GM18858 (cell line): ENCODE results near the gene PRKG1.
A peak's percentile ranks its signal among the peaks of the same experiment; 100 is the strongest.
"Not testable (repeated sequence)": the region's sequence is repeated elsewhere in the genome, so short reads cannot be mapped to it uniquely, and the experiment has no call there.

ENCODE experiments used
- ATAC-seq: cut with Tn5 transposase; IDR thresholded peaks from one replicate; pipeline ENCODE4 v1.9.1; 2021; ENCODE audit not compliant: unreplicated experiment

PRKG1 gene

DNA sequence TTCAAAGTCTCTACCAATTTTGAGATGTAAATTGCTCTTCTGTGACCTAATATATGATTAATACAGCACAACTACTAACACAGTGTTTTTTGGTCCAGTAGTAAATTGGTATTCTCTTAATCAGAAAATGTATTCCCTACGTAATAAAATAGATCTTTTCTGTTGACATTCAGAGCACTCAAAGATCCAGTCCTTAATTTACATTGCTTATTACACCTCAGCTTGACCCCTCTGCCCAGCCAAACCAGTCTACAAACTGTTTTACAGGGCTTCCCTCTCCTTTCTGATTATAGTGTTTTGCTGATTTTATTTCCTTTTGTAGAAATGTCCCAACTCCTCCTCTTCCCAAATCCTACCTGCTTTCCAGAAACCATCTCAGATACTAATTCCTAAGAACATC lies 293.4 kb downstream of the PRKG1 start:
- no peak for ATAC-seq

DNA sequence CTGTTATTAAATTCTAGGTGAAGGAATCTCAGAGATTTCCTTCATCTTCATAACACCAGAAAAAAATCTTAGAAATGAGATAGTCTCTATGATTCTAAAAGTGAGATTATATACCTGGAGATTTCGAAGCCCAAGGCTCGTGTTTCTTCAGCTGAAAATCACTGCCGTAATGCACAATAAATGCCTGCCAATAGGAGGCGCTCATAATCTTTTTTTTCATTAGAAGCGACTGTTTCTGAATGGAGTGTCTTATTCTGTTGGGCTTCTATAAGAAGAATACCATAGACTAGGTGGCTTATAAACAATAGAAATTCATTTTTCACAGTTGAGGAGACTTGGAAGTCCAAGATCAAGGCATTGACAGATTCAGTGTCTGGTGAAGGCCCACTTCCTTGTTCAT lies 294.7 kb downstream of the PRKG1 start:
- no peak for ATAC-seq

DNA sequence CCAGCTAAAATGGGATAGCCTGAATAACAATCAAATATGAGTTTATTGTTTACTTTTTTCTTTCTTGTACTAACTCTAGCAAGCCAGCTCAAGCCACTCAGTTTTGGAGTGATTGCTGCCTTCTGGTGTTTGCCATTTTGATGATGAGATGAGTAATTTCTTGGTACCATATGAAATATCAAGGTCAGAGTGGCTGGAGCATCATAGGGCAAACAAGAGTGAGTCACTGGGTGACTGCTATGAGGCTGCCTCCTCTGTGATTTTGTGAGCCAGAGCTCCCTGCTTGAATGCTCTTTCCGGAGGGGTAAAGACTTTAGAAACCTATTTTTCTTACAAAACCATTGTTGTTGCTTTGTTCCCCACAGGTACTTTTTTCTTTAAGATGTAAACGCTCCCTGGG lies 295.6 kb downstream of the PRKG1 start:
- no peak for ATAC-seq

DNA sequence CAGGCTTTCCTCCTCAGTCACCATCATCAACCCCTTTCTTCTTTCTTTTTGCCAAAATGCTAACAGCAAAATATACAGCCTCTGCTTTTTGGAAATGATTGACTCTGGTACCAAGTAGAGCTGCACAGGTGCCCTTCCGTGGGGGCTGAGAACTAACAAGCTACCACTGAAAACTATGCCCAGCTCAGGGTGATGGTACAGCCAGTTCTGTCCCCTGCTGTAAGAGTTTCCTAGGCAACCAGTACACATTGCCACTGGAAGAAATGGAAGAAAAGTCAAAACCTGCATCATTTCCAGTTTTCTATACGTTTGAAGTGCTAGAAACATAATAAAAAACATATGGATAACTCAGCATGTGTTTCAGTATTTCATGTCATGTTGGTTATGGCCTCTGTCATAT lies 297.5 kb downstream of the PRKG1 start:
- ATAC-seq = no peak

DNA sequence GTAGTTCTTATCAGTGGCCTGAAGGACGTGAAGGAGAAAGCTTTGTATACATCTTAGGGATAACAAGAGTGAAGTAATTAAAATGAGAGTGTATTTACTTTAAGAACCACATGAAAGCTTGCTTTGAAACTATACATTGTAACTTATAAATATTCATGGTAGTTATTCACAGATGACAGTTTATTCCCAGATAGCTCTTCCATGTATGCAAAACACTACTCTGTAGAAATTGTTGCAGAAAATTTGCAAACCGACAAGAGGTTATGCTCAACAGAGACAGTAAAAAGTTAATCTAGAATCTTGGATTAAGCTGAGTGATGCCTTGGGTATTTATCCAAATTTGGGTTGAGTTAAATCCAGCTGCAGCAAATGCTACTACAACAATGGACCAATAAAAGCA lies 301.5 kb downstream of the PRKG1 start:
- no peak for ATAC-seq

DNA sequence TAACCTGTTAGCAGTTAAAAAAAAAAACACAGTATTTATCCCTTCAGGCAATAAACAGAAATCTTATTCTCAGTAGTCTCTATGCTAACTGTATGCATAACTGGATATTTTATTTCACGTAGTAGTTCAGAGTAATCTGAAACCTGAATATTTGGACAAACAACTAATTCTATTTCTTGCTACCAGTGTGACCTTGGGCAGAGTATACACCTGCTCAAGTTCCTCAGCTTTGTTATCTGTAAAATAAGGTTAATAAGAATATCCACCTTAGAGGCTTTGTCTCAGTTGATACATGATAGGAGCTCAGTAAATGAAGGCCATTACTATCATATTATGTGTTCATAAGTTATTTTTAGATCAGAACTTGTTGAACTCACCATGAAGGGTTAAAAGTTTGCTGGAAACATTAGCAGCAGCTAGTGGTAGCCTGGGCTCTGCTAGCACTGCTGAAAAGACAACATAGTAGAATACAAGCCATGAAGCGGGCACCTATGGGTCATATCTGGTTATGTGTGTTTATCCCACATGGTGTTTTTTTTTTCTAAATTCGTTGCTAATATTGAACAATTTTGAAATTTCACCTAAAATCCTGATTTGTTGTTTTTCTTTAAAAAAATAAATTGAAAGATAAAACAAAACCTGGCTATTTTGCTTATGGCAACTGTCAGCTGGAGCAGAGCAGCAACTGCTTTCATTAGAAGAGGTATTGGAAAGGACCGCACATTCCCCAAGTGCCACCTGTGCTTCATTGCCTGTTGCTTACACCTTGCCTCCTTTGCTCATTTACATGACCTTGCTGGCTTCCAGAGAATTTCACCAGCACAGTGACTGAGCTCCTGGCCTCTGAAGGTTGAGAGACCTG lies 303.0 kb downstream of the PRKG1 start:
- no peak for ATAC-seq

DNA sequence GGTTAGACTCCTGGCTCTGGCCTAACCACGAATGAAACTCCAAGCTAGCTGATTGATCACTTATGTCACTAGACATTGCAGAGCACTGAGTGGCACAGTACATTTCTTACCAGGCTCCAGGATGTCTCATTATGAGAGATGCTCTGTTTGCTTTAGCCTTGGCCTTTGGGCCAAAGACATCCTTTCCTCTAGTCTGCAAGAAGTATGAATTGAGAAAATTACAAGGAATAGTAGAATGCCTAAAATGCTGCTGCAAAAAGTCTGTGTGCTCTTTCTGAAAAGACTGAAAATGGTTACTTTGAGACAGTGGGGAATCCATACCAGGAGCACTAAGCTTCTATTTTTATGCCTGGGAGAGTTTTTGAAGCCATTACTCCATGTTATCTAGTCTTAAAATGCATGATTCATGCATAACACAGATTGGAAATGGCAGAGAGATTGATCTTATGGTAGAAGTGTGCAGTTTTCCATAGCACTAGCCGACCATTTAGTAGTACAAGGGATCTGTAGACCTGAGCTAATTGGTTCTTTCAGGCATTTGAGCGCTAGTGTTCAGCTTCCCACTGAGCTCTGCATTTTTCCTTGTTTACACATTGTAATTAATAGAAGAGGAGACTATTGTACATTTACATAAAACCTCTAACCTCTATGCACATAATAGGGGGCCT lies 303.8 kb downstream of the PRKG1 start:
- ATAC-seq = no peak

DNA sequence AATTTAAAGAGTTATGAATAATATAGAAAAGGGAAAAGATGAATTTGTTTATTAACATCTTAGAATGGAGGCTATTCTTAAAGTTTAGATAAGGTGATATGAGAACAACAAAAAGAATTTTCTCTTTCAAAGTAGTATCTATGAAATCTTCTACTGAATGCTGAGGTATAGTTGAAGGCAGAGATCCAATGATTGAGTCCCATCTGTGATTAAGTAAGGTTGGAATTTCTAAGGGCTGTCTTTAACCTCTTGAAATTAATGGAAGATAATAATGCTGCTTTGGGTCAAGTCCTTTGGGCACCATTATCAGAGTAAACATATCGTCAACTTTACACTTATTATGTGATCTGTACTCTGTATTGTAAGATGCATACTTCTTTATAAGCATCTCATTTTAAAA lies 307.9 kb downstream of the PRKG1 start:
- no peak for ATAC-seq

DNA sequence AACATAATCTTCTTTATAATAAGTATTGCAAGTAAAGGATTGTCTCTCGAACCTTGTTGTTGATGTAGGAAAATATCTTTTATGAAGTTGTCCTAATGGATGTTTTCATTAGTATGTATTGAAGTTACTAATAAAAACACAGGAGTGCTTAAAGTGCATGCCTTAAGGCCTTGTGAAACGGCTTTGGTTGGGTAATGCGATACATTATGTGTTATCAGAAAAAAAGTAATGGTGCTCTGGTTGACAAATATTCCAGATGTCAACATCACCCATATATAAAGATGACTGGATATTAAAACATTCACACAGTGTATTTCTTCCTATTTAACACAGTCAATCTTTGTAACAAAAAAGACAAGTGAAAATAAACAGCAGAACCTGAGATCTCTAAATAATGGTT lies 310.7 kb downstream of the PRKG1 start:
- ATAC-seq = no peak

DNA sequence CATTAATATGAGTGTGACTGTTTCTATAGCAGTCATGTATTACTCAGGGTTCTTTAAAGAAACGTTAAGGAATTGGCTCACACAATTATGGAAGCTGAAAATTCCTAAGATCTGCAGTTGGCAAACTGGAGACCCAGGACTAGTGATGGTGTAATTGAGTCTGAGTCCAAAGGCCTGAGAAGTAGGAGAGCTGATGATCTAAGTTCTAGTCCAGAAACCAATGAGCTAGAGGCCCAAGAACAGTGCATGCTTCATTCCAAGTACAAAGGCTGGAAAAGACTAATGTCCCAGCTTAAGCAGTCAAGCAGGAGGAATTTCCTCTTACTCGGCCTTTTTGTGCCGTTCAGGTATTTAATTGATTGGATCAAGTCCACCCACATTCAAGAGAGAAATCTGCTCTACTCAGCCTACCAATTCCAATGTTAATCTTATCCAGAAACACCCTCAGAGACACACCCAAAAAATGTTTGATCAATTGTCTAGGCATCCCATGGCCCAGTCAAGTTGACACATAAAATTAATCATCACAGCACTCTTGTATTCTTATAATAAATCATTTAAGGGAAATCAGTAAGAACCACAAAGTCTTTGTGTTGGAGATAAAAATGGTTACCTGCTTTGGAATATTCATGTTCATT lies 312.1 kb downstream of the PRKG1 start:
- no peak for ATAC-seq

DNA sequence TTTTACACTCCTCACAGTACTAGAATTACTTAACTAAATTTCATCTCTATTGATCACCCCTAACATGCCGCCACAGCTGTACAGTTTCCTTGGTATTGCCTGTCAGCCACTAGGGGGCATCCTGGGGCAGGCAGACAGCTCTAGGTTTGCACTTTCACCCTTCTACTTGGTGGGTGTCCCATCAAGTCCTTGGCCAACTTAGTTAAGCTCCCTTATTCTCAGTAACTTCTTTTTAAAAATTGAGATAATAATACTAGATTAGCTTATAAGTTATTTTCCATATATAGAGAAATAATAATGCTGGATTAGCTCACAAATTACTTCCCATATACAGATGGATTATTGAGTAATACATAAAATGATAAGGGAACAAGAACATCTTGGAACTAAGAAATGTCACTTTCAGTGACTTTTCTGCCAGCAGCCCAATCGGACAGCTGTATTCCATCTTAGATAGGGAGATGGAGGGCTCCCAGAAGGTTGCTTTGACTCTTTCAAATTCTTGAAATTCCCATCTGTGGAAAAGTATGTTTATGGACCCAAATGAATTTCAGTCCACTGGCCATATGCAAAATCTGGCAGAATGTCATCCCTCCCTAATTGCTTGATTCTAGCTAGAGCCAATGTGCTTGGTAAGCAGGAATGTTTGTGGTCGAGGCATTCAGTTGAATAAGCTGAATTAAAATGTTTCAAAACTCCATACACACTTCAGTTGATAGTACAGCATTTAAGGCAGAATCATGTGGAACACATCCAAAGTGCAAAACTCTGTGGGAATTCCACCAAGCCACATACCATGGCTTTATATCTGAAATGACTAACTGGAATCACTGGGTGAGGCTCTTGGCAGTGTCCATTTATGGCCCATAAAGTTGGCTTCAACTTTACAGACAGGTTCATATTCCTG lies 315.4 kb downstream of the PRKG1 start:
- ATAC-seq = peak; percentile 90

DNA sequence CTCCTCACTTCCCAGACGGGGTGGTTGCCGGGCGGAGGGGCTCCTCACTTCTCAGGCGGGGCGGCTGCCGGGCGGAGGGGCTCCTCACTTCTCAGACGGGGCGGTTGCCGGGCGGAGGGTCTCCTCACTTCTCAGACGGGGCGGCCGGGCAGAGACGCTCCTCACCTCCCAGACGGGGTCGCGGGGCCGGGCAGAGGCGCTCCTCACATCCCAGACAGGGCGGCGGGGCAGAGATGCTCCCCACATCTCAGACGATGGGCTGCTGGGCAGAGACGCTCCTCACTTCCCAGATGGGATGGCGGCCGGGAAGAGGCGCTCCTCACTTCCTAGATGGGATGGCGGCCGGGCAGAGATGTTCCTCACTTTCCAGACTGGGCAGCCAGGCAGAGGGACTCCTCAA lies 318.7 kb downstream of the PRKG1 start:
- not testable (repeated sequence) for ATAC-seq

DNA sequence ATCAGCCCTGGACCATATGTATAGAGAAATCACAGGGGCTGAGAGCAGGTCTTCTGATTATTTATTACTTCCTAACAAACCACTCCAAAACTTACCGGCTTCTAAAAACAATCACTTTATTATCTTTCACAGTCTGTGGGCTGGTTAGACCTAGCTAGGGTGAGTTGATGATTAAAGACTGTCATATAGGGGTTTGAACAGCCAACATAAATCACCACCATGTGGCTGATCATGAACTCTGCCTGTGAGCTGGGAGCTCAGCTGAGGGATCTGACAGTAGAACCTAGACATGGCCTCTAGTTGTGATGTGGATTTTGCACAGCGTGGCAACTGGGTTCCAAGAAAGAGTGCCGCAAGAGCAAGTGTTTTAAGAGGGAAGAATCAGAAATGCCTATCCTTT lies 319.8 kb downstream of the PRKG1 start:
- no peak for ATAC-seq

DNA sequence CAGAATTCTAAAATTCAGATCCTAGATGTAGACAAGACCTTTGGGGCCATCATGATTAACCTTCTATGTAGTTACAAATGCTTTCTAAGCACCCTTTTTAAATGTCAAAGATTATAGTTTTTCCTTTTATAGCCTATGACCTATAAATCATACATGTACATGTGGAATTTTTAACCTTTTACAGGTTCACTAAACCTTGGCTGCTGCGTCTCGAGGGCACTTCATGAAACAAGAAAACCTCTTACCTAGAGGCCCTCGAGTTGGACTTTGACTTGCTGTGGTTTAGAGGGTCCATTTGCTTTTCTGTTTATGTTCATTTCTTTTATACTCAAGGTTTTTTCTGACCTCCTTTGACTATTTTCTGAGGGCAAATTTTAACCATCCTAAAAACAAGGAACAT lies 323.0 kb downstream of the PRKG1 start:
- no peak for ATAC-seq

DNA sequence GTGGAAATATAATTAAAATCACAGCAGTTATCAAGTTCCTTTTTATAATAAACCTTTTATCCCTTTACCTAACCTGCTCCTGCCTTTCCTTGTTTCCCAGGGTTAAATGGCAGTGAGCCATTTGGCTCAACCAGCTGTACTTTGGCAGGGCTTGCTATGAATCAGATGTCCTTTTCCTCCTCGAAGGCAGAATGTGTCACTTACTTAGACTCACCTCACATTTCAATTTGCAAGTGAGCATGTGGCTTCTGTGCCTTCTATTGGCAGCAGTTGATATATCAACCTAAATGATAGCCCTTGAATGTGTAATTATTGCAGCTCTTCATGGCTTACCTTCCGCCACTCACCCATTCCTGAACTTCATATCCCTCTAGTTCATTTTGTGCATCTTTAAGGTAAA lies 323.4 kb downstream of the PRKG1 start:
- no peak for ATAC-seq

DNA sequence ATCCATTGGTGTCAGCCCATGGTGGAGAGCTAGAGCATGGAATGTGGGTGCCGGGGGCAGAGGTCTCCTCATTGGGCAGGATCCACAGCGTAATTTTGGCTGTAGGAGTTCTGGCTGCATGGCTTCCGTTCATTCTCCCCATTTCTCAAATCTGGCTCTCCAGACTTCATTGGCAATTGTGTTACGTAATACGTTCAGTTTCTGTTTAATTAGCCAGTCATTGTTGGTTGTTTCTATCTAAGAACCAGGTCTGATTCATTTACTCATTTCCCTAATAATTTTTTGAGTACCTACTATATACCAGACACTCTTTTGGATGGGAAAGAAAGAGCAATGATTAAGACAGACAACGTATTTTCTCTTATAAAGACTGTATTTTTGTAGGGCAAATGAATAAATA lies 325.6 kb downstream of the PRKG1 start:
- no peak for ATAC-seq

DNA sequence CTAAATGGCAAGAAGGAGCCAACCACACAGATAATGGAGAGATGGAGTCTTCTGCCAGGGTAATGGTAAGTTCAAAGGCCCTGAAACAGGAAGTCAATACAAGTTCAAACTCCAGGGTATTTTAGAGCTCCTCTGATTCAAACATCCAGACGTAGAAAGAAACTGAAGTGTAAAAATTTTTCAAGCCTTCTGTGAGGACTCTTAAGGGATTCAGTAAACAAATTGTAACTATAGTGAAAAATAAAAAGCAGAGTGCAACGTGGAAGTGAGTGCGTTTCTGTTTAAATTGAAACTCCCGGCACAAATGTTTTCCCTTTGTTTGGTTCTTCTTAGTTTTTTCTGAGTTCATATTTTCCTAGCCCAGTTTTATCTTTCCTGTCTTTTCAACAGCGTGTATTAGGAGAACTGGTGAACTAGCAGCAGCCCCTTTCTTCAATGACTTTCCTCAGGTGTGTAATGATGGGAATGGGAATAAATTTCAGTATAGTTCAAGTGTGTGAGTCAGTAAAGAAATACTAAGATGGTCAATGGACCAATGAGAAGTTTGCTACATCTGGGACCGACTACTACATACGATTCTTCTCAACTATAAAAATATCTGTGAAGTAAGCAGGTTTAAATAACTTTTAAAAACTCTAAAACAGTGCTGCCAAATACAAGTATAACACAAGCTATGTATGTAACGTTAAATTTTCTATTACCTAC lies 326.3 kb downstream of the PRKG1 start:
- no peak for ATAC-seq

DNA sequence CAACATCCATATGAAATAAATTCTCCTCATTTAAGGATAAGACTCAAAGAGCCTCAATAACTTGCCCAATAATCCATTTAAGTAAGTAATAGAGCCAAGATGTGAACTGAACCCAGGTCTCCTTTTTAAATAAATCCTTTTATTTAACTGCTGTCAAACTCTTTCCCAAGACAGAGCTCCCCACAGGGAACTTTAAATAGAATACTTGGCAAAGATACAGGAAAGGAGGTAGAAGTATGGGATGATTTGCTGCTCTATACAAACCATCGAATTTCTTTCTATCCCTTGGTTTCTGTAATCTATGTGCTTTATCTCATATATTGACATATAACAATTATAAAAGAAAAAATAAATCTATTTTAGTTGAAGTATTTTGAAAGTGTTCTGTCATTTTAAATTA lies 329.2 kb downstream of the PRKG1 start:
- no peak for ATAC-seq

DNA sequence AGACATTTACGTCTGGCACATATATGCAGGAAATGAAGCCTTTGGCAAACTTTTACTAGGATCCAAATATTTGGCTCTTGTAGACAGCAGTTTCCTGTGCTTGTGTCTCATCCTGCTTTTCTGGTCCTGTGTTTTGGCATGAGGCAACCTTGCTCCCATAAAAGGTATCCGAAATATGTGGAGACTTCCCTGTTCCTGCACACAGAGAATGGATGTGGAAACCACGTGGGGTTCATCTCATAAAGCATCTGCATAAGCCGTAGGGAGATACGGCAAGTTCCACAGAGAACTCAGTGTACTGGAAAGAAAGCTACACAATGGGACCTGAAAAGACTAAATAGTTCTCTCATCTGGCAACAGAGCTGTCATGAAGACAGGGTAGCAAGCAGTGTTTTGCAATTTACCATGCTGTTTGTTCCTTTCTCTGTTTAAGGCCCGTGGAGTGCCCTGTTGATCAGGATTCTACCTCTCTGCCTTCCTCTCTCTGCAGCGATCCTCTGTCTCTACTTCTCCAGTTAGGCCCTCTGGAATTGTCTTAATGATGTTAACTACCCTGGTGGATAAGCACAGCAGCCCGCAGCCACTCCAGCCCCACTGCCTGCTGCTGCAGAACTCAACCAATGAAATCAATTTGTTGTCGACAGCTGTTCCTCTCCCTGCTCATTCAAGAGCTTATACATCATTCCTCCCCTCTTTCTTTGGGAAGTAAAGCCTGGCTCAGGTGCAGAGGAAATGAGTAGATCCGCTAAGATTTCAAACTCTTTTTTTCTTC lies 331.5 kb downstream of the PRKG1 start:
- ATAC-seq = no peak

DNA sequence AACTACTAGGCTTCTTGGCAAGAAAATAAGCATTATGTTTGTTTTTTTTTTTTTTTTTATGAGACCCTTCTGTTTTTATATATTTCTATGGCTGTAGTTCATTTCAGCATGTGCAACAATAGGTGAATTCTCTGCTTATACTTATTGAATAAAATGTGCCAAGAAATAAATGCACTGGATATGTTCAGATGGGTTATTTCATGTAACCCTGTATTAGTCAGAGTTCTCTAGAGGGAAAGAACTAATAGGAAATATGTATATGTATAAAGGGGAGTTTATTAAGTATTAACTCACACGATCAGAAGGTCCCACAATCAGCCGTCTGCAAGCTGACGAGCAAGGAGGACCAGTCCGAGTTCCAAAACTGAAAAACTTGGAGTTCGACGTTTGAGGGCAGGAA lies 332.3 kb downstream of the PRKG1 start:
- ATAC-seq = no peak
